Neural cell (in vitro differentiated cells): Measurements from ENCODE around the gene CEP70. TPM values are rescaled to one million over a fixed set of nuclear protein-coding genes. Genes with fewer than 3 reads are reported as not detected.

Experiments used
- H2AFZ ChIP-seq: fragments of 200-600, 300-800 bp; sonication (generic), shearing (Covaris generic); 2 replicates; pipeline ENCODE4 v1.6.0; 2014; ENCODE audit warnings: low read depth, mild to moderate bottlenecking, antibody characterized with exemption, low read length, moderate library complexity
- H3F3A ChIP-seq: fragments of 200-600 bp; shearing (Covaris generic); 2 replicates; pipeline ENCODE4 v1.6.1; 2016; ENCODE audit warnings: mild to moderate bottlenecking, moderate library complexity, mixed read lengths, antibody characterized with exemption, low read length; ENCODE audit not compliant: insufficient read depth, poor library complexity, severe bottlenecking
- H3K27ac ChIP-seq: fragments of 200-600, 300-800 bp; sonication (generic), shearing (Covaris generic); 2 replicates; pipeline ENCODE4 v1.5.1; 2014; ENCODE audit warnings: mild to moderate bottlenecking, low read length, moderate library complexity
- H3K27me3 ChIP-seq: fragments of 300-800, 200-600 bp; sonication (generic), shearing (Covaris generic); 2 replicates; pipeline ENCODE4 v1.6.0; 2014; ENCODE audit warnings: mild to moderate bottlenecking, low read depth, low read length, moderate library complexity; ENCODE audit not compliant: insufficient read depth
- H3K36me3 ChIP-seq: fragments of 300-800, 200-600 bp; sonication (generic), shearing (Covaris generic); 2 replicates; pipeline ENCODE4 v1.5.1; 2014; ENCODE audit warnings: mild to moderate bottlenecking, antibody characterized with exemption, low read length, moderate library complexity; ENCODE audit not compliant: insufficient read depth
- H3K4me2 ChIP-seq: fragments of 300-800, 200-600 bp; sonication (generic), shearing (Covaris generic); 2 replicates; pipeline ENCODE4 v1.6.0; 2014; ENCODE audit warnings: mild to moderate bottlenecking, low read length
- H3K4me3 ChIP-seq: fragments of 300-800, 200-600 bp; sonication (generic), shearing (Covaris generic); 2 replicates; pipeline ENCODE4 v1.5.1; 2014; ENCODE audit warnings: mild to moderate bottlenecking, low read length, moderate library complexity
- H3K79me2 ChIP-seq: fragments of 200-600 bp; shearing (Covaris generic); replicated peaks from 2 replicates; pipeline ENCODE4 v1.6.0; 2014; ENCODE audit warnings: mild to moderate bottlenecking, low read length, moderate library complexity; ENCODE audit not compliant: insufficient read depth
- H3K9ac ChIP-seq: fragments of 300-800, 200-600 bp; sonication (generic), shearing (Covaris generic); 2 replicates; pipeline ENCODE4 v1.6.1; 2016; ENCODE audit warnings: mild to moderate bottlenecking, low read length, mixed read lengths
- H3K9me2 ChIP-seq: fragments of 200-600 bp; shearing (Covaris generic); 2 replicates; pipeline ENCODE4 v1.6.1; 2016; ENCODE audit warnings: mild to moderate bottlenecking, low read length, mixed read lengths; ENCODE audit not compliant: insufficient read depth
- H3K9me3 ChIP-seq: fragments of 200-600, 300-800 bp; sonication (generic), shearing (Covaris generic); 2 replicates; pipeline ENCODE4 v1.6.1; 2016; ENCODE audit warnings: mild to moderate bottlenecking, mixed run types, low read length, moderate library complexity, mixed read lengths
- H4K20me1 ChIP-seq: fragments of 200-600 bp; shearing (Covaris generic); 2 replicates; pipeline ENCODE4 v1.6.1; 2016; ENCODE audit warnings: mild to moderate bottlenecking, mixed run types; ENCODE audit not compliant: insufficient read depth
- EP300 ChIP-seq: fragments of 450-650 bp; conservative IDR thresholded peaks from 2 replicates; pipeline ENCODE4 v1.6.1; 2014; ENCODE audit warnings: antibody characterized with exemption, mild to moderate bottlenecking, moderate library complexity; ENCODE audit not compliant: poor library complexity, severe bottlenecking
- EZH2 ChIP-seq: fragments of 200-600, 300-800 bp; shearing (Covaris generic), sonication (generic); IDR thresholded peaks from 2 replicates; pipeline ENCODE4 v1.6.1; 2014; ENCODE audit warnings: antibody characterized with exemption, low read length, borderline replicate concordance, mild to moderate bottlenecking; ENCODE audit not compliant: insufficient read depth, poor library complexity, severe bottlenecking
- MXI1 ChIP-seq: fragments of 450-650 bp; conservative IDR thresholded peaks from 2 replicates; pipeline ENCODE4 v1.6.1; 2014; ENCODE audit warnings: antibody characterized with exemption, mild to moderate bottlenecking; ENCODE audit not compliant: poor library complexity, severe bottlenecking
- POLR2AphosphoS5 ChIP-seq: IDR thresholded peaks from 2 replicates; pipeline ENCODE4 v1.6.1; 2012
- RAD21 ChIP-seq: fragments of 450-650 bp; conservative IDR thresholded peaks from 2 replicates; pipeline ENCODE4 v1.6.1; 2014; ENCODE audit warnings: antibody characterized with exemption, mild to moderate bottlenecking, moderate library complexity
- SMC3 ChIP-seq: fragments of 450-650 bp; conservative IDR thresholded peaks from 2 replicates; pipeline ENCODE4 v1.6.1; 2014; ENCODE audit warnings: antibody characterized with exemption, mild to moderate bottlenecking, moderate library complexity; ENCODE audit not compliant: poor library complexity
- TAF1 ChIP-seq: IDR thresholded peaks from 2 replicates; pipeline ENCODE4 v1.6.1; 2012; ENCODE audit warnings: low read depth
- polyA plus RNA-seq: library from polyadenylated mRNA; depleted of rRNA; stranded (reverse); fragments of >200 nt; gene quantifications from 2 replicates; pipeline ENCODE4 v1.2.3, GENCODE V29; 2014
- TF ChIP-seq, protein P1 (sequence below): IDR thresholded peaks from 2 replicates; pipeline ENCODE4 v1.6.1; 2012; ENCODE audit warnings: borderline replicate concordance
- TF ChIP-seq, protein P2 (sequence below): fragments of 450-650 bp; IDR thresholded peaks from 2 replicates; pipeline ENCODE4 v1.5.1; 2014; ENCODE audit warnings: antibody characterized with exemption, mild to moderate bottlenecking, moderate library complexity; ENCODE audit not compliant: poor library complexity, severe bottlenecking

The CEP70 gene
- polyA plus RNA-seq, 1 donor from 2014 or later, result 25.0 TPM

DNA sequence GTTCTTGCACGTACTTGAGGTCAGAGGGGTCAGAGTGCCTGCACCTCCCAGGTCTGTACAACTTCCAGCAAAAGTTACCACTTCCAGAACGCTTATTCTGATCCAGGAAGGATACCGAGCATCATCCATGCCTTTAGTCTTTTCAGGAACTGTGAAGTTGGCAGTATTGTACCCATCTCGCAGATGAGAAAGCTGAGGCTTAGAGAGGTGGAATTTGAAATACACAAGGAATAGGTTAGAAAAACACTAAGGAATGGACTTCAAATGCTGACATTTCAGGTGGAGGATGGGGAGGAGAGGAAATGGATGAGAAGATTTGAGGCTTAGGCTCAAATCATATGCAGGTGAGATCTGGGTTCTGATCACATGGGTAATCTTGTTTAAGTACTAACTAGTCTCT lies 148.4 kb downstream of the CEP70 start:
- Histone ChIP-seq H4K20me1 (no peaks in the 10 kb centered on the region), H3K4me2 (no peak overlapping the region), H3K27ac (no peak overlapping the region), H3K9ac (no peak overlapping the region), H3F3A (no peaks in the 10 kb centered on the region), H3K9me2 (no peaks in the 10 kb centered on the region), H3K4me3 (no peak overlapping the region), H3K36me3 (no peaks in the 10 kb centered on the region), H3K79me2 (no peaks in the 10 kb centered on the region), H2AFZ (no peak overlapping the region), H3K9me3 (no peaks in the 10 kb centered on the region), H3K27me3 (no peaks in the 10 kb centered on the region)
- TF ChIP-seq EZH2 (no peak), SMC3 (no peak), POLR2AphosphoS5 (no peak), RAD21 (no peak), MXI1 (no peak), EP300 (no peak), TAF1 (no peak)
- TF ChIP-seq, protein P1, sequence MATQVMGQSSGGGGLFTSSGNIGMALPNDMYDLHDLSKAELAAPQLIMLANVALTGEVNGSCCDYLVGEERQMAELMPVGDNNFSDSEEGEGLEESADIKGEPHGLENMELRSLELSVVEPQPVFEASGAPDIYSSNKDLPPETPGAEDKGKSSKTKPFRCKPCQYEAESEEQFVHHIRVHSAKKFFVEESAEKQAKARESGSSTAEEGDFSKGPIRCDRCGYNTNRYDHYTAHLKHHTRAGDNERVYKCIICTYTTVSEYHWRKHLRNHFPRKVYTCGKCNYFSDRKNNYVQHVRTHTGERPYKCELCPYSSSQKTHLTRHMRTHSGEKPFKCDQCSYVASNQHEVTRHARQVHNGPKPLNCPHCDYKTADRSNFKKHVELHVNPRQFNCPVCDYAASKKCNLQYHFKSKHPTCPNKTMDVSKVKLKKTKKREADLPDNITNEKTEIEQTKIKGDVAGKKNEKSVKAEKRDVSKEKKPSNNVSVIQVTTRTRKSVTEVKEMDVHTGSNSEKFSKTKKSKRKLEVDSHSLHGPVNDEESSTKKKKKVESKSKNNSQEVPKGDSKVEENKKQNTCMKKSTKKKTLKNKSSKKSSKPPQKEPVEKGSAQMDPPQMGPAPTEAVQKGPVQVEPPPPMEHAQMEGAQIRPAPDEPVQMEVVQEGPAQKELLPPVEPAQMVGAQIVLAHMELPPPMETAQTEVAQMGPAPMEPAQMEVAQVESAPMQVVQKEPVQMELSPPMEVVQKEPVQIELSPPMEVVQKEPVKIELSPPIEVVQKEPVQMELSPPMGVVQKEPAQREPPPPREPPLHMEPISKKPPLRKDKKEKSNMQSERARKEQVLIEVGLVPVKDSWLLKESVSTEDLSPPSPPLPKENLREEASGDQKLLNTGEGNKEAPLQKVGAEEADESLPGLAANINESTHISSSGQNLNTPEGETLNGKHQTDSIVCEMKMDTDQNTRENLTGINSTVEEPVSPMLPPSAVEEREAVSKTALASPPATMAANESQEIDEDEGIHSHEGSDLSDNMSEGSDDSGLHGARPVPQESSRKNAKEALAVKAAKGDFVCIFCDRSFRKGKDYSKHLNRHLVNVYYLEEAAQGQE, result no peak
- TF ChIP-seq, protein P2, sequence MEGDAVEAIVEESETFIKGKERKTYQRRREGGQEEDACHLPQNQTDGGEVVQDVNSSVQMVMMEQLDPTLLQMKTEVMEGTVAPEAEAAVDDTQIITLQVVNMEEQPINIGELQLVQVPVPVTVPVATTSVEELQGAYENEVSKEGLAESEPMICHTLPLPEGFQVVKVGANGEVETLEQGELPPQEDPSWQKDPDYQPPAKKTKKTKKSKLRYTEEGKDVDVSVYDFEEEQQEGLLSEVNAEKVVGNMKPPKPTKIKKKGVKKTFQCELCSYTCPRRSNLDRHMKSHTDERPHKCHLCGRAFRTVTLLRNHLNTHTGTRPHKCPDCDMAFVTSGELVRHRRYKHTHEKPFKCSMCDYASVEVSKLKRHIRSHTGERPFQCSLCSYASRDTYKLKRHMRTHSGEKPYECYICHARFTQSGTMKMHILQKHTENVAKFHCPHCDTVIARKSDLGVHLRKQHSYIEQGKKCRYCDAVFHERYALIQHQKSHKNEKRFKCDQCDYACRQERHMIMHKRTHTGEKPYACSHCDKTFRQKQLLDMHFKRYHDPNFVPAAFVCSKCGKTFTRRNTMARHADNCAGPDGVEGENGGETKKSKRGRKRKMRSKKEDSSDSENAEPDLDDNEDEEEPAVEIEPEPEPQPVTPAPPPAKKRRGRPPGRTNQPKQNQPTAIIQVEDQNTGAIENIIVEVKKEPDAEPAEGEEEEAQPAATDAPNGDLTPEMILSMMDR, result no peak

DNA sequence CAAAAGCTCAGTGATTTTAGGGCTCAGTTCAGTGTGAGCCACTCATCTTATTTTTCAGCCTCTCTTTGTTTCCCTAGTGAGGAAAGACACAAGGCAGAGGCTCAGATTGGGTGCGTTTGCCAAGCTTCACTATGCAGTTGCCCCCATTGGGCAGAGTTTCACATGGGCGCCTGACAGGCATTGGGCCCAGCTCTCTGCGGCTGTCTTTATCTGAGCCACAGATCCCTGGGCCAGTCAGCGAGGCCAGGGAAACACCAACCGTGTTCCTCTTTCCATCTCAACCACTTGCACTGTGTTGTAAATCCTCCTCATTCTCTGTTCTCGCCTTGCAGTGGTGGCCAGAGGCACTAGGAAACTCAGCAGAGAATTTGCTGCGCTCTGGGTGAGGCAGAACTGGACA lies 148.8 kb downstream of the CEP70 start:
- Histone ChIP-seq H3K36me3 (no peaks in the 10 kb centered on the region), H2AFZ (no peak overlapping the region)

More for the DNA sequence above, 148.8 kb downstream of the CEP70 start:
- H3F3A ChIP-seq, result no peaks in the 10 kb centered on the region
- no peaks in the 10 kb centered on the region for H3K27me3 ChIP-seq
- H3K9me3 ChIP-seq, result no peaks in the 10 kb centered on the region
- H3K9ac ChIP-seq, result no peak overlapping the region
- H3K4me3 ChIP-seq, result no peak overlapping the region
- H3K27ac ChIP-seq, result no peak overlapping the region
- no peak overlapping the region for H3K4me2 ChIP-seq
- no peaks in the 10 kb centered on the region for H3K79me2 ChIP-seq
- no peaks in the 10 kb centered on the region for H4K20me1 ChIP-seq
- no peaks in the 10 kb centered on the region for H3K9me2 ChIP-seq
- no peak for TF ChIP-seq SMC3
- no peak for TF ChIP-seq EZH2
- TF ChIP-seq MXI1, result no peak
- TF ChIP-seq RAD21, result no peak
- TF ChIP-seq, protein P1, result no peak

Other genes starting within 250 kb of the CEP70 start
- gene MRAS, start 245.7 kb downstream of the CEP70 start, polyA plus RNA-seq, result 52.8 and 65.7 TPM in 2 replicates
- 0.33 and 0.80 TPM in 2 replicates for gene ESYT3, start 159.6 kb downstream of the CEP70 start, polyA plus RNA-seq
- 1.1 and 3.1 TPM in 2 replicates for gene FAIM, start 14.5 kb upstream of the CEP70 start, polyA plus RNA-seq
- 11.4 and 11.5 TPM in 2 replicates for gene PIK3CB, start 240.7 kb upstream of the CEP70 start, polyA plus RNA-seq